ENCODE data around the gene AZU1.
"Not testable (repeated sequence)": the region's sequence is repeated elsewhere in the genome, so short reads cannot be mapped to it uniquely, and the experiment has no call there.

AZU1 gene

GRCh38 chr19:831407-832369 lies 4.1 kb downstream of the AZU1 start:
- DNase-seq: no peak

GRCh38 chr19:834216-834615 lies 6.6 kb downstream of the AZU1 start:
- no peak for DNase-seq

DNA sequence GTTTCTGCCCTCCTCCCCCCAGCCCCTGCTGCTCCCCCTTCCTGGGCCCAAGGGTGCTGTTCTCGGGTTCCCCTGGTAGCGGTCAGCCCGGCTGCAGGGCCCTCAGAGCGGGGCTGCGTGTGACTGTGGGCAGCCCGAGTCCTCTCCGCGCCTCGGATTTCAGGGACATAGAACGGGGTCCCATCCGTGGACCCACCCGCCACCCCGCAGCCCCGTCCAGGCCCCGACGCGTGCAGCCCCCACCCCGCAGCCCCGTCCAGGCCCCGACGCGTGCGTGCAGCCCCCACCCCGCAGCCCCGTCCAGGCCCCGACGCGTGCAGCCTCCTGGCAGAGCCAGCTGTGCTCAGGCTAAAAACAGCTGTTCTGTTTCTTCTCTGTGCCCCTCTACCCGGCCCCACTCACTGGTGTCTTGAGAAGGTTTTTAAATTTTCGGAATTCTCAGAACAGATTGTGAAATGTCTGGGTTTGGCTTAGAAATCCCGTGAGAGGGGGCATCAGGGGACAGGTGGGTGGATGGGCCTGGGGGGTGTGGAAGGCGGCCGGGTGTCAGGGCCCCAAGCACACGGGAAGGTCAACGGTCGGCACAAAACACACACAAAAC lies 7.7 kb downstream of the AZU1 start:
- no peak for DNase-seq

- no peak for DNase-seq
These were observed 13.0 kb downstream of the AZU1 start, which contains the start of gene PRTN3 for GRCh38 chr19:840519-841206. Gene PRTN3, plus strand, starts transcription at chr19:840999. Its CDS starts 10 bp downstream, at chr19:841009.

DNA sequence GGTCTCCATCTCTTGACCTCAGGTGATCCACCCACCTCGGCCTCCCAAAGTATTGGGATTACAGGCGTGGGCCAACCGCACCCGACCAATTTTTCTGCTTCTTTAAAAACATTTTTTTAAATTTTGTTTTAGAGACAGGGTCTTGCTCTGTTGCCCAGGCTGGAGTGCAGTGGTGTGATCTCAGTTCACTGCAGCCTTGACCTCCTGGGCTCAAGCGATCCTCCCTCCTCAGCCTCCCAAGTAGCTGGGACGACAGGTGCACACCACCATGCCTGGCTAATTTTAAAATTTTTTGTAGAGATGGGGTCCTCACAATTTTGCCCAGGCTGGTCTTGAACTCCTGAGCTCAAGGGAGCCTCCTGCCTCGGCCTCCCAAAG lies 15.2 kb downstream of the AZU1 start:
- not testable (repeated sequence) for DNase-seq

GRCh38 chr19:843180-843835 lies 15.7 kb downstream of the AZU1 start:
- peak; percentile 63 for DNase-seq

DNA sequence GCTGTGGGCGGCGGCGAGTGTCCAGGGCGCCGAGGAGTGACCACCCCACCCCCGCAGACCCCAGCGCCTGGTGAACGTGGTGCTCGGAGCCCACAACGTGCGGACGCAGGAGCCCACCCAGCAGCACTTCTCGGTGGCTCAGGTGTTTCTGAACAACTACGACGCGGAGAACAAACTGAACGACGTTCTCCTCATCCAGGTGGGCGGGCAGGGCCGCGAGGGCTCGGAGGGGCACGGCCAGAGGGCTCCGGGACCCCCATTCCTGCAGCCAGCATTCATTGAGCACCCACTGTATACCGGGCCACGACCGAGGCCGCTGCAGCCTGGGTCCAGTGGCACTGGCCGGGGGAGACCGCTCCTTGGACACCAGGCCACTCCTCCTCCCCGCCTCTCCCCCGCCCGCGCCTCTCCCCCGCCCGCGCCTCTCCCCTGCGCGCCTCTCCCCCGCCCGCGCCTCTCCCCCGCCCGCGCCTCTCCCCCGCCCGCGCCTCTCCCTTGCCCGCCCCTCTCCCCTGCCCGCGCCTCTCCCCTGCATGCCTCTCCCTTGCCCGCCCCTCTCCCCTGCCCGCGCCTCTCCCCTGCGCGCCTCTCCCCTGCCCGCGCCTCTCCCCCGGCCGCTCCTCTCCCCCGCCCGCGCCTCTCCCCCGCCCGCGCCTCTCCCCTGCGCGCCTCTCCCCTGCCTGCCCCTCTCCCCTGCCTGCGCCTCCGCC lies 16.4 kb downstream of the AZU1 start:
- no peak for DNase-seq

- no peak for DNase-seq
These were observed 16.9 kb downstream of the AZU1 start for GRCh38 chr19:844546-844971.

- peak; percentile 45 for DNase-seq
These were observed 18.3 kb downstream of the AZU1 start for GRCh38 chr19:845707-846521.

DNA sequence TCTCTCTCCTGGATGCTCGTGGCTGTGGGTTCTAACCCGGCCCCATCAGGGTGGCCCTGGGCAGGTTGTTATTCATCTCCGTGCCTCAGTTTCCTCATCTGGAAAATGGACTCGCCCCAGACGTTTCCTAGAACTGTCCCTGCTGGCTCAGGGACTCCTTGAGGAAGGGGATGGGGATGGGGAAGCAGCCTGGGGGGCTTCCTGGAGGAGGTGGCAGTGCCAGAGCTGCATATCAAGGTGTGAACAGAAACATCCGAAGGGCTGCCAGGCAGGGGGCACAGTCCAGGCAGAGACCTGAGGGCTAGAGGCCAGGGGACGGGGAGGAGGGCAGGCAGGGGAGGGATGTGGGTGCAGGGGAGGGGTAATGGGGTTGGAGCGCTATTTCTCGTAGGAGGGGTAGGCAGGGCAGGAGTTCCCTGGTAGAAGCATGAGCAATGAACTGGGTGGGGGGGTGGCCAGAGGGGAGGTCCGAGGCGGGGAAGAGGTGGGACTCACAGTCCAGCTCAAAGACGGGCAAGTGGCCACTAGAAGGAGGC lies 20.8 kb downstream of the AZU1 start:
- DNase-seq: peak; percentile 41

GRCh38 chr19:849195-849594 lies 21.6 kb downstream of the AZU1 start:
- not testable (repeated sequence) for DNase-seq

DNA sequence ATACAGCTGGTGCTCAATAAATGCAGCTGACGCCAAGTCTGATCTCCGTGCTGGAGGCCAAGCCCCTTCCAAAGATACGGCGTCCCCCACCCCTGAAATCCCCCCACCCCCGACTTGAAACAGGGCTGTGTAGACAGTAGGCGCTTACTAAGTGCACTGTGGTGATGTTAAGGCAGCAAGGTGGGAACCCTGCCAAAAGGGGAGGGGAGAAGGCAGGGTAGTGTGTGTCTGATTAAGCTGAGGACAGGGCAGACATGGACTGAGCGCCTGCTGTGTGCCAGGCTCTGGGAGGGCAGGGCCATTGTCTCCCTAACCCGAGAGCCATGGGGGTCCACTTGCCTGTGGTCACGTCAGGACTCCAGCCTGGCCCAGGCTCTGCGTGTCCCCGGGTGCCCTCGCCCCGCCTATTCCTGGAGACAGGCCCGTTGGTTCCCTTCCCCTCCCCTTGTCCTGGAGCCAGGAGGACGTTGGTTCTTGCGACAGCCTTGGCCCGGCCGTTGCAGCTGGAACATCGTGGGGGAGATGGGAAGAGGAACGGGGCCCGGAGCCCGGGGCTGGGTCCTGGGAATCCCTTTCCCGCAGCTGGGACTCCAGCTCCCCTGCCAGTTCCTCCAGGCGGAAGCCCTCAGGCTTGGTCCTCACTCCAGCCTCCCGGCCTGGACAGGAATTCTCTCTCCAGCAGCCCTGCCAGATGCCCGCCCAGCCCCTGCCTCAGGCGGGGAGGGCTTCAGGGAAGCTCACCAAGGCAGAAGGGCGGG lies 22.8 kb downstream of the AZU1 start:
- DNase-seq: peak; percentile 80

DNA sequence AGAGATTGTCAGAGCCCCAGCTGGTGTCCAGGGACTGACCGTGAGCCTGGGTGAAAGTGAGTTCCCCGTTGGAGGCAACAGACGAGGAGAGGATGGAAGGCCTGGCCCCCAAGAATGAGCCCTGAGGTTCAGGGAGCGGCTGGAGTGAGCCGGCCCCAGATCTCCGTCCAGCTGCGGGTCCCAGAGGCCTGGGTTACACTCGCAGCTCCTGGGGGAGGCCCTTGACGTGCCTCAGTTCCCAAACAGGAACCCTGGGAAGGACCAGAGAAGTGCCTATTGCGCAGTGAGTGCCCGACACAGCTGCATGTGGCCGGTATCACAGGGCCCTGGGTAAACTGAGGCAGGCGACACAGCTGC lies 23.3 kb downstream of the AZU1 start:
- DNase-seq: no peak

- no peak for DNase-seq
These were observed 24.7 kb downstream of the AZU1 start, which contains the start of gene ELANE for GRCh38 chr19:852136-853013. Gene ELANE, plus strand, starts transcription at chr19:852303. Its CDS starts 26 bp downstream, at chr19:852329.

GRCh38 chr19:853014-853585 lies 25.5 kb downstream of the AZU1 start:
- no peak for DNase-seq

DNA sequence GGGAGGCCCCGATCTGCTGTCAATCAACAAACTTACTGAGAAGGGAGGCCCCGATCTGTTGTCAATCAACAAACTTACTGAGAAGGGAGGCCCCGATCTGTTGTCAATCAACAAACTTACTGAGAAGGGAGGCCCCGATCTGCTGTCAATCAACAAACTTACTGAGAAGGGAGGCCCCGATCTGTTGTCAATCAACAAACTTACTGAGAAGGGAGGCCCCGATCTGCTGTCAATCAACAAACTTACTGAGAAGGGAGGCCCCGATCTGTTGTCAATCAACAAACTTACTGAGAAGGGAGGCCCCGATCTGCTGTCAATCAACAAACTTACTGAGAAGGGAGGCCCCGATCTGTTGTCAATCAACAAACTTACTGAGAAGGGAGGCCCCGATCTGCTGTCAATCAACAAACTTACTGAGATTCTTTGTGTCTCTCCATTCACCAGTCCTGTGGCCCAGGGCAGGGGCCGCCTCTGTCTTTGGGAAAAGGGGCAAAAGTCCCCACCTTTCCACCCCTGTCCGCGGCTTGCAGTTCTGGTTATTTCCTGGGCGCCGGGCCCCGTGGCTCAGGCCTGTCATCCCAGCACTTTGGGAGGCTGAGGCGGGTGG lies 26.1 kb downstream of the AZU1 start:
- not testable (repeated sequence) for DNase-seq

GRCh38 chr19:854549-854948 lies 26.9 kb downstream of the AZU1 start:
- no peak for DNase-seq

- DNase-seq: no peak
These were observed 27.5 kb downstream of the AZU1 start for GRCh38 chr19:855142-855541.

Measured in islet precursor cell (in vitro differentiated cells).